ENCODE data around the gene ABCG1.

DNA sequence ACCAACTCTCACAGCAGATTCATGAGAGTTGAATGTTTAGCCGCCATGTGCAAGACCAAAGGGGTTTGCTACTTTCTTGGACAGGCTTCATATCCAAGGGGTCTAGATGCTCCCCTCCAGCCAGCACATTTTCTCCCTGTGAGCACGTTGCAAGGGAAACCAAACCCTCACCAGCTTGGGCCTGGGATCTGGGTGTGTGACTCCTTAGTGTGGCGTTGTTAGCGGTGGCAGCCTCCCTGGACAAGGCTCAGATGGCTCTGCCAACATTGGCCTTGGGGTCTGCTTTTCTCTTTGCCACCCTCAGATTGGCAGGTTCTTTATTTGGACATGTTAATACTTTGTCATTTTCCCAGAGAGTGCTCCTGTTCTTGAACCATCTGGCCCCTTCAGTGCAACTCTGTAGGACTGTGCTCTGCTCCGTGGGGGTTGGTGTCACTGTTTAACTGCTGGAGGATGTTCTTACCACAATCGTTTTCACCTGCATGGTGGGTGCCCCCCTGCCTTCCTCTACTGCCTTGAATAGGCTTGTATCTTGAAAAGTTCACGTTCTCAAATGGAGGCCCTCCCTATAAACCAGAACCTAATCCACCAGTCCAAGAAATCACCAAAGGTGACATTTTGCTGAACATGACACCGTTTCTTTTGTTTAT lies 13.4 kb downstream of the ABCG1 start:
- TF ChIP-seq POLR2A (IDR thresholded peaks at IDR 0.05) = no peak
- TF ChIP-seq, protein P1, sequence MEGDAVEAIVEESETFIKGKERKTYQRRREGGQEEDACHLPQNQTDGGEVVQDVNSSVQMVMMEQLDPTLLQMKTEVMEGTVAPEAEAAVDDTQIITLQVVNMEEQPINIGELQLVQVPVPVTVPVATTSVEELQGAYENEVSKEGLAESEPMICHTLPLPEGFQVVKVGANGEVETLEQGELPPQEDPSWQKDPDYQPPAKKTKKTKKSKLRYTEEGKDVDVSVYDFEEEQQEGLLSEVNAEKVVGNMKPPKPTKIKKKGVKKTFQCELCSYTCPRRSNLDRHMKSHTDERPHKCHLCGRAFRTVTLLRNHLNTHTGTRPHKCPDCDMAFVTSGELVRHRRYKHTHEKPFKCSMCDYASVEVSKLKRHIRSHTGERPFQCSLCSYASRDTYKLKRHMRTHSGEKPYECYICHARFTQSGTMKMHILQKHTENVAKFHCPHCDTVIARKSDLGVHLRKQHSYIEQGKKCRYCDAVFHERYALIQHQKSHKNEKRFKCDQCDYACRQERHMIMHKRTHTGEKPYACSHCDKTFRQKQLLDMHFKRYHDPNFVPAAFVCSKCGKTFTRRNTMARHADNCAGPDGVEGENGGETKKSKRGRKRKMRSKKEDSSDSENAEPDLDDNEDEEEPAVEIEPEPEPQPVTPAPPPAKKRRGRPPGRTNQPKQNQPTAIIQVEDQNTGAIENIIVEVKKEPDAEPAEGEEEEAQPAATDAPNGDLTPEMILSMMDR (IDR thresholded peaks at IDR 0.05) = no peak

All from Peyer's patch (tissue), 4 donors.